HEK293 (cell line): Measurements from ENCODE around the gene PLXNA2.

ENCODE experiments used
- EGR2 ChIP-seq: fragments of 450-650 bp; formaldehyde crosslinking; IDR thresholded peaks from 2 replicates; pipeline ENCODE4 v1.5.1; 2016; ENCODE audit warnings: low read depth, missing biosample characterization, missing genetic modification characterization
- GLIS1 ChIP-seq: fragments of 450-650 bp; formaldehyde crosslinking; IDR thresholded peaks from 2 replicates; pipeline ENCODE4 v1.5.1; 2016; ENCODE audit warnings: missing biosample characterization, missing genetic modification characterization
- GLIS2 ChIP-seq: fragments of 450-650 bp; formaldehyde crosslinking; IDR thresholded peaks from 2 replicates; pipeline ENCODE4 v1.5.1; 2016; ENCODE audit warnings: missing biosample characterization, missing genetic modification characterization
- MYNN ChIP-seq: fragments of 450-650 bp; formaldehyde crosslinking; IDR thresholded peaks from 2 replicates; pipeline ENCODE4 v1.5.1; 2016; ENCODE audit warnings: missing biosample characterization, missing genetic modification characterization, borderline replicate concordance
- SCRT1 ChIP-seq: fragments of 450-650 bp; formaldehyde crosslinking; IDR thresholded peaks from 2 replicates; pipeline ENCODE4 v1.5.1; 2016; ENCODE audit warnings: missing biosample characterization, missing genetic modification characterization, borderline replicate concordance
- YY1 ChIP-seq: fragments of 450-650 bp; formaldehyde crosslinking; IDR thresholded peaks from 2 replicates; pipeline ENCODE4 v1.5.1; 2018; ENCODE audit warnings: missing biosample characterization, missing genetic modification characterization
- ZBTB6 ChIP-seq: fragments of 450-650 bp; formaldehyde crosslinking; IDR thresholded peaks from 2 replicates; pipeline ENCODE4 v1.5.1; 2017; ENCODE audit warnings: missing biosample characterization, missing genetic modification characterization
- ZFP37 ChIP-seq: fragments of 450-650 bp; formaldehyde crosslinking; IDR thresholded peaks from 2 replicates; pipeline ENCODE4 v1.5.1; 2016; ENCODE audit warnings: missing biosample characterization, missing genetic modification characterization
- ZNF114 ChIP-seq: fragments of 450-650 bp; formaldehyde crosslinking; IDR thresholded peaks from 2 replicates; pipeline ENCODE4 v1.5.0; 2017; ENCODE audit warnings: missing biosample characterization, missing genetic modification characterization
- ZNF133 ChIP-seq: fragments of 450-650 bp; formaldehyde crosslinking; IDR thresholded peaks from 2 replicates; pipeline ENCODE4 v1.5.1; 2016; ENCODE audit warnings: missing biosample characterization, missing genetic modification characterization
- ZNF146 ChIP-seq: fragments of 450-650 bp; formaldehyde crosslinking; IDR thresholded peaks from 2 replicates; pipeline ENCODE4 v1.5.1; 2016; ENCODE audit warnings: missing biosample characterization, missing genetic modification characterization
- ZNF155 ChIP-seq: fragments of 450-650 bp; formaldehyde crosslinking; IDR thresholded peaks from 2 replicates; pipeline ENCODE4 v1.5.1; 2016; ENCODE audit warnings: missing biosample characterization, missing genetic modification characterization
- ZNF16 ChIP-seq: fragments of 450-650 bp; formaldehyde crosslinking; IDR thresholded peaks from 2 replicates; pipeline ENCODE4 v1.5.1; 2016; ENCODE audit warnings: low read depth, missing biosample characterization, missing genetic modification characterization
- ZNF184 ChIP-seq: fragments of 450-650 bp; IDR thresholded peaks from 2 replicates; pipeline ENCODE4 v1.5.1; 2018; ENCODE audit warnings: missing biosample characterization, mild to moderate bottlenecking, missing genetic modification characterization
- ZNF19 ChIP-seq: fragments of 450-650 bp; formaldehyde crosslinking; IDR thresholded peaks from 2 replicates; pipeline ENCODE4; 2016; ENCODE audit warnings: missing biosample characterization, missing genetic modification characterization, low read depth
- ZNF202 ChIP-seq: fragments of 450-650 bp; formaldehyde crosslinking; IDR thresholded peaks from 2 replicates; pipeline ENCODE4 v1.5.1; 2016; ENCODE audit warnings: missing biosample characterization, missing genetic modification characterization, borderline replicate concordance
- ZNF292 ChIP-seq: fragments of 450-650 bp; formaldehyde crosslinking; IDR thresholded peaks from 2 replicates; pipeline ENCODE4 v1.5.1; 2016; ENCODE audit warnings: low read depth, missing biosample characterization, missing genetic modification characterization, borderline replicate concordance
- ZNF335 ChIP-seq: fragments of 450-650 bp; formaldehyde crosslinking; conservative IDR thresholded peaks from 2 replicates; pipeline ENCODE4 v1.5.1; 2016; ENCODE audit warnings: missing biosample characterization, missing genetic modification characterization
- ZNF350 ChIP-seq: fragments of 450-650 bp; formaldehyde crosslinking; IDR thresholded peaks from 2 replicates; pipeline ENCODE4 v1.5.0; 2017; ENCODE audit warnings: missing biosample characterization, mild to moderate bottlenecking, missing genetic modification characterization
- ZNF354C ChIP-seq: fragments of 450-650 bp; formaldehyde crosslinking; IDR thresholded peaks from 2 replicates; pipeline ENCODE4 v1.5.1; 2016; ENCODE audit warnings: missing biosample characterization, missing genetic modification characterization, low read depth, borderline replicate concordance
- ZNF473 ChIP-seq: fragments of 450-650 bp; formaldehyde crosslinking; IDR thresholded peaks from 2 replicates; pipeline ENCODE4 v1.5.1; 2017; ENCODE audit warnings: missing biosample characterization, missing genetic modification characterization
- ZNF48 ChIP-seq: fragments of 450-650 bp; formaldehyde crosslinking; IDR thresholded peaks from 2 replicates; pipeline ENCODE4 v1.5.1; 2016; ENCODE audit warnings: missing biosample characterization, missing genetic modification characterization
- ZNF529 ChIP-seq: fragments of 450-650 bp; formaldehyde crosslinking; IDR thresholded peaks from 2 replicates; pipeline ENCODE4 v1.5.1; 2017; ENCODE audit warnings: missing genetic modification characterization, missing biosample characterization; ENCODE audit not compliant: insufficient replicate concordance
- ZNF549 ChIP-seq: fragments of 450-650 bp; IDR thresholded peaks from 2 replicates; pipeline ENCODE4 v1.5.1; 2018; ENCODE audit warnings: missing biosample characterization, missing genetic modification characterization, mild to moderate bottlenecking, inconsistent platforms, moderate library complexity
- ZNF558 ChIP-seq: fragments of 450-650 bp; formaldehyde crosslinking; IDR thresholded peaks from 2 replicates; pipeline ENCODE4 v1.5.1; 2016; ENCODE audit warnings: missing biosample characterization, missing genetic modification characterization
- ZNF585B ChIP-seq: fragments of 450-650 bp; formaldehyde crosslinking; IDR thresholded peaks from 2 replicates; pipeline ENCODE4 v1.5.1; 2016; ENCODE audit warnings: missing biosample characterization, missing genetic modification characterization
- ZNF596 ChIP-seq: fragments of 450-650 bp; IDR thresholded peaks from 2 replicates; pipeline ENCODE4 v1.5.0; 2018; ENCODE audit warnings: missing biosample characterization, mild to moderate bottlenecking, missing genetic modification characterization, moderate library complexity
- ZNF600 ChIP-seq: fragments of 450-650 bp; formaldehyde crosslinking; IDR thresholded peaks from 2 replicates; pipeline ENCODE4 v1.5.1; 2016; ENCODE audit warnings: missing biosample characterization, missing genetic modification characterization
- ZSCAN16 ChIP-seq: fragments of 450-650 bp; formaldehyde crosslinking; IDR thresholded peaks from 2 replicates; pipeline ENCODE4 v1.5.1; 2016; ENCODE audit warnings: missing biosample characterization, missing genetic modification characterization
- TF ChIP-seq, protein P1 (sequence below): fragments of 450-650 bp; IDR thresholded peaks from 2 replicates; pipeline ENCODE4 v1.5.1; 2018; ENCODE audit warnings: missing biosample characterization, missing genetic modification characterization
- TF ChIP-seq, protein P2 (sequence below): fragments of 450-650 bp; formaldehyde crosslinking; IDR thresholded peaks from 2 replicates; pipeline ENCODE4 v1.5.1; 2017; ENCODE audit warnings: missing biosample characterization, mild to moderate bottlenecking, missing genetic modification characterization, moderate library complexity
- TF ChIP-seq, protein P3 (sequence below): fragments of 450-650 bp; formaldehyde crosslinking; IDR thresholded peaks from 2 replicates; pipeline ENCODE4; 2016; ENCODE audit warnings: missing biosample characterization, missing genetic modification characterization
- TF ChIP-seq, protein P4 (sequence below): fragments of 450-650 bp; formaldehyde crosslinking; IDR thresholded peaks from 2 replicates; pipeline ENCODE4 v1.5.0; 2017; ENCODE audit warnings: missing biosample characterization, missing genetic modification characterization, borderline replicate concordance

PLXNA2 gene

DNA sequence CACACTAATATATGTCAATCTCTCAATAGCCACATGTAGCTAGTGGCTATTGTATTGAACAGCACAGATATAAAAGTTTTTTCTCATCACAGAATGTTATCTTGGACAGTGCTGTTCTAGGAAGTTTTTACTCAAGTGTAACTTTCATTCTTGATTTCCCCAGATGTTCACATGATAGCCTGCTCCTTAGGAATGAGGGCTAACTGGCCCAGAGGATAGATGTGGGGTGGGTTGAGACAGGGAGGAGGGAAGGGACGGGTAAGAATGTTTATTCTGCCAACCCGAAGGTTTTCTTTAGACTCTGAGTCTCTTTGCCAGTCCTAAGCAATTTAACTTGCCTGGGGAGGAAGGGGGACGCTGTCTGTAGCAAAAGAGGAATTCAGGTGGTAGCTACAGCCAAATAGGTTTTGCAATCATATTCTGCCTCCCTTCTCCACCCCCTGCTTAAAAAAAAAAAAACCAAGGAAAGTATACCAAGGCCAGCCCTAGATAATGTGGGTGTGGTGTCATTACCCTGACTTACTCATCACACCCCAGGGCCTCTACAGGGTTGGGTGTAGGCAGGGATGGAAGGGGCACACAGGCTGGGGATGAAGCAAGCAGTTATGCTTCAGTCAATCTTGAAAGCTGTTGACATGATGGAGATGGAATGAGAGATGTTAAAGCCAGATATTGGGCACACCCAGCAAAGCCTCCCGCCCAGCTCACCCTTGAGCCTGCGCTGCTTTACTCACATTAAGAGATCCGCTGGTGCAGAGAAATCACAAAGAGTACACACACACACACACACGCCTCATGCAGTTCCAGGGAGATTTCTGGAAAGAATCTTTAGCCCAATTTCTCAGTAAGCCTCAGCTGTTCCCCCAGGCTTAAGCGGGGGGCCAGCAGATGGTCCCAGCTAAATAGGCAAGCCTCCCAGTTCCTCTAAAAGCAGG is 59.9 kb downstream of the PLXNA2 start (continued):
- TF ChIP-seq MYNN (no peak), ZNF354C (tag by site-specific recombination) (no peak), ZNF155 (tag by site-specific recombination) (no peak), EGR2 (tag by site-specific recombination) (peak; percentile 97), ZBTB6 (tag by site-specific recombination) (peak; percentile 70; the same call in 1 of the 2 replicates), ZNF114 (no peak), ZNF335 (tag by site-specific recombination) (peak; percentile 39; the same call in 1 of the 2 replicates), ZNF146 (tag by site-specific recombination) (no peak), ZNF133 (no peak), ZNF596 (tag by site-specific recombination) (no peak), GLIS1 (tag by site-specific recombination) (peak; percentile 97), ZNF473 (tag by site-specific recombination) (no peak), ZNF558 (no peak), ZFP37 (tag by site-specific recombination) (0 out of 2 replicates have a peak, but pooled peaks have one; percentile 55), ZSCAN16 (tag by site-specific recombination) (no peak), ZNF202 (no peak), ZNF600 (tag by site-specific recombination) (peak; percentile 93), ZNF292 (tag by site-specific recombination) (no peak), ZNF19 (tag by site-specific recombination) (no peak), ZNF549 (tag by site-specific recombination) (no peak), ZNF184 (tag by site-specific recombination) (peak; percentile 79), ZNF585B (tag by site-specific recombination) (no peak), ZNF48 (no peak), SCRT1 (no peak), ZNF16 (tag by site-specific recombination) (no peak), ZNF529 (no peak), YY1 (tag by site-specific recombination) (no peak), GLIS2 (tag by site-specific recombination) (peak; percentile 57), ZNF350 (no peak)
- TF ChIP-seq, protein P1, sequence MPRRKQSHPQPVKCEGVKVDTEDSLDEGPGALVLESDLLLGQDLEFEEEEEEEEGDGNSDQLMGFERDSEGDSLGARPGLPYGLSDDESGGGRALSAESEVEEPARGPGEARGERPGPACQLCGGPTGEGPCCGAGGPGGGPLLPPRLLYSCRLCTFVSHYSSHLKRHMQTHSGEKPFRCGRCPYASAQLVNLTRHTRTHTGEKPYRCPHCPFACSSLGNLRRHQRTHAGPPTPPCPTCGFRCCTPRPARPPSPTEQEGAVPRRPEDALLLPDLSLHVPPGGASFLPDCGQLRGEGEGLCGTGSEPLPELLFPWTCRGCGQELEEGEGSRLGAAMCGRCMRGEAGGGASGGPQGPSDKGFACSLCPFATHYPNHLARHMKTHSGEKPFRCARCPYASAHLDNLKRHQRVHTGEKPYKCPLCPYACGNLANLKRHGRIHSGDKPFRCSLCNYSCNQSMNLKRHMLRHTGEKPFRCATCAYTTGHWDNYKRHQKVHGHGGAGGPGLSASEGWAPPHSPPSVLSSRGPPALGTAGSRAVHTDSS (tag by site-specific recombination) = no peak
- TF ChIP-seq, protein P2, sequence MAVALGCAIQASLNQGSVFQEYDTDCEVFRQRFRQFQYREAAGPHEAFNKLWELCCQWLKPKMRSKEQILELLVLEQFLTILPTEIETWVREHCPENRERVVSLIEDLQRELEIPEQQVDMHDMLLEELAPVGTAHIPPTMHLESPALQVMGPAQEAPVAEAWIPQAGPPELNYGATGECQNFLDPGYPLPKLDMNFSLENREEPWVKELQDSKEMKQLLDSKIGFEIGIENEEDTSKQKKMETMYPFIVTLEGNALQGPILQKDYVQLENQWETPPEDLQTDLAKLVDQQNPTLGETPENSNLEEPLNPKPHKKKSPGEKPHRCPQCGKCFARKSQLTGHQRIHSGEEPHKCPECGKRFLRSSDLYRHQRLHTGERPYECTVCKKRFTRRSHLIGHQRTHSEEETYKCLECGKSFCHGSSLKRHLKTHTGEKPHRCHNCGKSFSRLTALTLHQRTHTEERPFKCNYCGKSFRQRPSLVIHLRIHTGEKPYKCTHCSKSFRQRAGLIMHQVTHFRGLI (tag by site-specific recombination) = peak; percentile 58; the same call in 1 of the 2 replicates
- TF ChIP-seq, protein P3, sequence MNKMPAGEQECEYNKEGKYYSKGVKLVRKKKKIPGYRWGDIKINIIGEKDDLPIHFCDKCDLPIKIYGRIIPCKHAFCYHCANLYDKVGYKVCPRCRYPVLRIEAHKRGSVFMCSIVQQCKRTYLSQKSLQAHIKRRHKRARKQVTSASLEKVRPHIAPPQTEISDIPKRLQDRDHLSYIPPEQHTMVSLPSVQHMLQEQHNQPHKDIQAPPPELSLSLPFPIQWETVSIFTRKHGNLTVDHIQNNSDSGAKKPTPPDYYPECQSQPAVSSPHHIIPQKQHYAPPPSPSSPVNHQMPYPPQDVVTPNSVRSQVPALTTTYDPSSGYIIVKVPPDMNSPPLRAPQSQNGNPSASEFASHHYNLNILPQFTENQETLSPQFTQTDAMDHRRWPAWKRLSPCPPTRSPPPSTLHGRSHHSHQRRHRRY = no peak
- TF ChIP-seq, protein P4, sequence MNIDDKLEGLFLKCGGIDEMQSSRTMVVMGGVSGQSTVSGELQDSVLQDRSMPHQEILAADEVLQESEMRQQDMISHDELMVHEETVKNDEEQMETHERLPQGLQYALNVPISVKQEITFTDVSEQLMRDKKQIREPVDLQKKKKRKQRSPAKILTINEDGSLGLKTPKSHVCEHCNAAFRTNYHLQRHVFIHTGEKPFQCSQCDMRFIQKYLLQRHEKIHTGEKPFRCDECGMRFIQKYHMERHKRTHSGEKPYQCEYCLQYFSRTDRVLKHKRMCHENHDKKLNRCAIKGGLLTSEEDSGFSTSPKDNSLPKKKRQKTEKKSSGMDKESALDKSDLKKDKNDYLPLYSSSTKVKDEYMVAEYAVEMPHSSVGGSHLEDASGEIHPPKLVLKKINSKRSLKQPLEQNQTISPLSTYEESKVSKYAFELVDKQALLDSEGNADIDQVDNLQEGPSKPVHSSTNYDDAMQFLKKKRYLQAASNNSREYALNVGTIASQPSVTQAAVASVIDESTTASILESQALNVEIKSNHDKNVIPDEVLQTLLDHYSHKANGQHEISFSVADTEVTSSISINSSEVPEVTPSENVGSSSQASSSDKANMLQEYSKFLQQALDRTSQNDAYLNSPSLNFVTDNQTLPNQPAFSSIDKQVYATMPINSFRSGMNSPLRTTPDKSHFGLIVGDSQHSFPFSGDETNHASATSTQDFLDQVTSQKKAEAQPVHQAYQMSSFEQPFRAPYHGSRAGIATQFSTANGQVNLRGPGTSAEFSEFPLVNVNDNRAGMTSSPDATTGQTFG (tag by site-specific recombination) = no peak
